Esophagus mucosa (tissue), 1 donor: Measurements from ENCODE around the gene MPP7. TPM values are rescaled to one million over a fixed set of nuclear protein-coding genes. Genes with fewer than 3 reads are reported as not detected.
A peak's percentile ranks its signal among the peaks of the same experiment; 100 is the strongest.

Source experiments
- ATAC-seq: fragments of 200-7000 bp; cut with Tn5 transposase; one replicate; pipeline ENCODE4 v1.9.1; 2020
- total RNA-seq: library from RNA; stranded (reverse); gene quantifications from one replicate; pipeline ENCODE4 v1.2.4, GENCODE V29; 2023
- donor health status: DM: yes; HTN: yes; CAD: no.

MPP7 gene
- total RNA-seq, 1 donor from 2014 or later: 53.6 TPM

GRCh38 chr10:28304032-28304571, 1.2 kb upstream of the MPP7 start:
- ATAC-seq: no peak

GRCh38 chr10:28302012-28302637, 739 bp downstream of the MPP7 start:
- ATAC-seq: no peak

GRCh38 chr10:28300027-28300426, 2.8 kb downstream of the MPP7 start:
- ATAC-seq: no peak

- ATAC-seq: no peak
These were observed 3.9 kb downstream of the MPP7 start for GRCh38 chr10:28298951-28299350.

GRCh38 chr10:28296023-28296422, 6.8 kb downstream of the MPP7 start:
- no peak for ATAC-seq

GRCh38 chr10:28295336-28295735, 7.5 kb downstream of the MPP7 start:
- no peak for ATAC-seq

- ATAC-seq: no peak
These were observed 8.1 kb downstream of the MPP7 start for GRCh38 chr10:28294809-28295208.

- no peak for ATAC-seq
These were observed 8.7 kb downstream of the MPP7 start for GRCh38 chr10:28294169-28294532.

- ATAC-seq: no peak
These were observed 9.4 kb downstream of the MPP7 start for GRCh38 chr10:28293236-28294168.

- peak; percentile 97 for ATAC-seq
These were observed 11.0 kb downstream of the MPP7 start for GRCh38 chr10:28291881-28292297.

GRCh38 chr10:28285816-28286215, 17.0 kb downstream of the MPP7 start:
- peak; percentile 26 for ATAC-seq

GRCh38 chr10:28284126-28284525, 18.7 kb downstream of the MPP7 start:
- peak; percentile 96 for ATAC-seq

GRCh38 chr10:28283251-28283650, 19.6 kb downstream of the MPP7 start:
- no peak for ATAC-seq

- no peak for ATAC-seq
These were observed 20.5 kb downstream of the MPP7 start for GRCh38 chr10:28282336-28282735.

GRCh38 chr10:28281726-28282315, 21.0 kb downstream of the MPP7 start:
- ATAC-seq: no peak

- no peak for ATAC-seq
These were observed 22.2 kb downstream of the MPP7 start for GRCh38 chr10:28280652-28281051.

GRCh38 chr10:28279878-28280277, 23.0 kb downstream of the MPP7 start:
- ATAC-seq: no peak

- no peak for ATAC-seq
These were observed 24.0 kb downstream of the MPP7 start for GRCh38 chr10:28278842-28279241.

- ATAC-seq: no peak
These were observed 26.5 kb downstream of the MPP7 start for GRCh38 chr10:28276384-28276783.

GRCh38 chr10:28274475-28274874, 28.4 kb downstream of the MPP7 start:
- no peak for ATAC-seq

- no peak for ATAC-seq
These were observed 29.5 kb downstream of the MPP7 start for GRCh38 chr10:28273343-28273742.

GRCh38 chr10:28269842-28270456, 32.9 kb downstream of the MPP7 start:
- no peak for ATAC-seq
